Measurements from ENCODE around the gene SLC6A19. TPM values are rescaled to one million over a fixed set of nuclear protein-coding genes. Genes with fewer than 3 reads are reported as not detected.

Gene SLC6A19
- total RNA-seq, 2 donors from 2014 or later, result 0.09 to 0.17 TPM

Other genes with a start within 250 kb of the SLC6A19 start
- gene NKD2, start 192.8 kb upstream of the SLC6A19 start, total RNA-seq, result 10 to 100 TPM in 1 of 2 donors, 1 to 10 TPM in 1; 2.9 to 22.1 TPM
- gene SLC12A7, start 89.5 kb upstream of the SLC6A19 start, total RNA-seq, result 100 to 1,000 TPM in 1 of 2 donors, 10 to 100 TPM in 1; 27.6 to 138 TPM
- gene SLC6A18, start 23.8 kb downstream of the SLC6A19 start, total RNA-seq, result not detected
- gene TERT, start 93.5 kb downstream of the SLC6A19 start, total RNA-seq, result 1 to 10 TPM in 1 of 2 donors, not detected in 1; 3.6 TPM
- 100 to 1,000 TPM; 105 to 135 TPM for gene CLPTM1L, start 143.5 kb downstream of the SLC6A19 start, total RNA-seq
- 1 to 10 TPM in 1 of 2 donors, not detected in 1; 4.6 TPM for gene SLC6A3, start 243.8 kb downstream of the SLC6A19 start, total RNA-seq

Data from prostate gland (tissue), 2 donors.